GM12872 (cell line): ENCODE measurements around the gene RGS3.

Source experiments
- CTCF ChIP-seq: IDR thresholded peaks from 3 replicates; pipeline ENCODE4 v1.5.1; 2011; ENCODE audit warnings: low read depth, mild to moderate bottlenecking, low read length, moderate library complexity; ENCODE audit not compliant: insufficient read depth

RGS3 gene

GRCh38 chr9:113620377-113621161, 157.0 kb downstream of the RGS3 start:
- no peak for TF ChIP-seq CTCF

- no peak for TF ChIP-seq CTCF
Measured at GRCh38 chr9:113621309-113621791, 157.8 kb downstream of the RGS3 start.

GRCh38 chr9:113621980-113622379, 158.5 kb downstream of the RGS3 start:
- TF ChIP-seq CTCF = no peak

GRCh38 chr9:113622600-113623400, 159.3 kb downstream of the RGS3 start:
- no peak for TF ChIP-seq CTCF

GRCh38 chr9:113623851-113624485, 160.4 kb downstream of the RGS3 start:
- TF ChIP-seq CTCF = no peak

GRCh38 chr9:113624721-113625120, 161.2 kb downstream of the RGS3 start:
- no peak for TF ChIP-seq CTCF

GRCh38 chr9:113625486-113625885, 162.0 kb downstream of the RGS3 start:
- TF ChIP-seq CTCF = no peak
